Stimulated activated naive B cell treated with anti-CD40 and anti-IgM and Interleukin-4, amounts not matched to agents 10 μg/mL and 1 μg/mL and 100 μg/mL, for 72 hours (primary cell): ENCODE results near the gene CPO.

Experiments
- ATAC-seq, 2 donors: fragments of 150-1000 bp; cut with Tn5 transposase; replicated peaks; 2 replicates each; pipeline ENCODE4 v1.10.0; 2021; ENCODE audit warnings: moderate library complexity in 1 of 2
- DNase-seq: peaks from one replicate; pipeline ENCODE4 v3.0.0; 2021
- H3K27ac Mint-ChIP-seq: one replicate; pipeline ENCODE4 v1.8.0; 2022; ENCODE audit warnings: mild to moderate bottlenecking, mixed read lengths
- H3K27me3 Mint-ChIP-seq, 2 donors: one replicate each; pipeline ENCODE4 v1.8.0; 2022; ENCODE audit warnings: mixed read lengths in 2 of 2
- H3K36me3 Mint-ChIP-seq, 2 donors: one replicate each; pipeline ENCODE4 v1.8.0; 2022; ENCODE audit warnings: mixed read lengths in 2 of 2, mild to moderate bottlenecking in 1 of 2
- H3K4me1 Mint-ChIP-seq, 2 donors: one replicate each; pipeline ENCODE4 v1.8.0; 2022; ENCODE audit warnings: mixed read lengths in 2 of 2, mild to moderate bottlenecking in 1 of 2
- H3K4me3 Mint-ChIP-seq, 2 donors: one replicate each; pipeline ENCODE4 v1.8.0; 2022; ENCODE audit warnings: mild to moderate bottlenecking in 2 of 2, mixed read lengths in 2 of 2, moderate library complexity in 1 of 2
- H3K9me3 Mint-ChIP-seq, 2 donors: one replicate each; pipeline ENCODE4 v1.8.0; 2022; ENCODE audit warnings: mixed read lengths in 2 of 2, mild to moderate bottlenecking in 1 of 2

CPO gene

DNA sequence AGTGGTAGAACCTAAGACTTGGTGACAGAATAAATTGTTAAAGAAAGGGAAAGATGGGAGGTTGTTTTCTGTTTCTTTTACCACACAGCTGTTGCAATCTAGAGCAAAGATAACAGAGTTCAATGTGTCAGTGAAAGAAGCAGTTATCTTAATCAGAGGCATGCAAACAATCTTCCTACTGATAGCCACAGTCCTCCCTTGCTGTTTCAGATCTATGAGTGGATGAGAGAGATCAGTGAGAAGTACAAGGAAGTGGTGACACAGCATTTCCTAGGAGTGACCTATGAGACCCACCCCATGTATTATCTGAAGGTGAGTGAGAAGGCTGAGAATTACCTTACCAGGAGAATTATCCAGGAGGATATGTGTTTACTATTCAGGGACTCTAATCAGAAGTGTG lies 15.9 kb downstream of the CPO start:
- no peaks in the 10 kb centered on the region for H3K4me1 Mint-ChIP-seq
- H3K36me3 Mint-ChIP-seq, result peaks cover 3 to 9% of the 10 kb centered on the region in 2 donors
- no peak overlapping the region for H3K27ac Mint-ChIP-seq
- DNase-seq (no peak), ATAC-seq (no peak)
- H3K4me3 Mint-ChIP-seq, result no peak overlapping the region
- H3K9me3 Mint-ChIP-seq, result peaks cover 19 to 20% of the 10 kb centered on the region in 2 donors
- H3K27me3 Mint-ChIP-seq, result peaks cover 0 to 4% of the 10 kb centered on the region in 2 donors

GRCh38 chr2:206958261-206958660 lies 18.9 kb downstream of the CPO start:
- no peak for DNase-seq
- Mint-ChIP-seq H3K4me1 (no peaks in the 10 kb centered on the region), H3K27ac (no peak overlapping the region), H3K4me3 (no peak overlapping the region), H3K27me3 (peaks cover 0 to 6% of the 10 kb centered on the region in 2 donors), H3K36me3 (peaks cover 3 to 12% of the 10 kb centered on the region in 2 donors), H3K9me3 (peaks cover 11 to 13% of the 10 kb centered on the region in 2 donors)
- ATAC-seq, result no peak

DNA sequence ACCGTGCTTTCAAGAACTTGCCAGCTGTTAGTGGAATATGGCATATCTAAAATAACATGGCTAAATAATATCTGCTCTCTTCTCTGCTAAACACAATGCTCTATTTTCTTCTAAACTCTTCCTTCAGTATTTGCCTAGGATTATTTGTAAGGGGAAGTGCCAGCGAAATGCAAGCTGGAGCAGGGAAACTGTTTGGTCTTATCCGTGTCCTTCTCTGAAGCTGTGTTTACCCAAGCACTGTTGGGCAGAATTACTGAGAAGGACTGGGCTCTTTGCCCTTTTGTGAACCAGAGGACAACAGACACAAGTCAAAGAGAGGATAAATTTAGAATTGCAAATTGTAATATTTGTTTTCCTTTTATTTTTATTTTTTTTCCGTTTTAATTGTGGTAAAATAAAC lies 23.6 kb downstream of the CPO start:
- no peaks in the 10 kb centered on the region for H3K9me3 Mint-ChIP-seq
- no peaks in the 10 kb centered on the region for H3K4me1 Mint-ChIP-seq
- H3K27ac Mint-ChIP-seq, result no peak overlapping the region
- no peak for ATAC-seq
- peaks cover 0 to 9% of the 10 kb centered on the region in 2 donors for H3K36me3 Mint-ChIP-seq
- no peak for DNase-seq
- H3K4me3 Mint-ChIP-seq, result no peak overlapping the region
- peaks cover 0 to 11% of the 10 kb centered on the region in 2 donors for H3K27me3 Mint-ChIP-seq

- Mint-ChIP-seq H3K4me3 (no peak overlapping the region), H3K27ac (no peak overlapping the region), H3K9me3 (no peaks in the 10 kb centered on the region), H3K27me3 (peaks cover 0 to 12% of the 10 kb centered on the region in 2 donors), H3K36me3 (peaks cover 0 to 5% of the 10 kb centered on the region in 2 donors), H3K4me1 (no peaks in the 10 kb centered on the region)
- DNase-seq (no peak), ATAC-seq (peak; percentile 33 to 36)
These were observed 29.1 kb downstream of the CPO start for GRCh38 chr2:206968134-206969086.

GRCh38 chr2:206969192-206969591 lies 29.9 kb downstream of the CPO start:
- DNase-seq (no peak), ATAC-seq (no peak)
- peaks cover 4 to 12% of the 10 kb centered on the region in 2 donors for H3K27me3 Mint-ChIP-seq
- peaks cover 0 to 1% of the 10 kb centered on the region in 2 donors for H3K36me3 Mint-ChIP-seq
- H3K4me3 Mint-ChIP-seq, result no peak overlapping the region
- no peaks in the 10 kb centered on the region for H3K4me1 Mint-ChIP-seq
- H3K27ac Mint-ChIP-seq, result no peak overlapping the region
- H3K9me3 Mint-ChIP-seq, result no peaks in the 10 kb centered on the region

- Mint-ChIP-seq H3K27ac (no peak overlapping the region), H3K9me3 (peaks cover 4% of the 10 kb centered on the region in 2 donors), H3K36me3 (peaks cover 0 to 4% of the 10 kb centered on the region in 2 donors), H3K27me3 (peaks cover 7 to 19% of the 10 kb centered on the region in 2 donors), H3K4me3 (no peak overlapping the region), H3K4me1 (no peaks in the 10 kb centered on the region)
- DNase-seq, result no peak
- no peak for ATAC-seq
These were observed 31.5 kb downstream of the CPO start for GRCh38 chr2:206970589-206971360.

GRCh38 chr2:206971805-206972204 lies 32.5 kb downstream of the CPO start:
- Mint-ChIP-seq H3K4me1 (no peaks in the 10 kb centered on the region), H3K9me3 (peaks cover 4% of the 10 kb centered on the region in 2 donors), H3K27ac (no peak overlapping the region), H3K27me3 (peaks cover 7 to 16% of the 10 kb centered on the region in 2 donors), H3K36me3 (peaks cover 0 to 4% of the 10 kb centered on the region in 2 donors), H3K4me3 (no peak overlapping the region)
- DNase-seq (no peak), ATAC-seq (no peak)

GRCh38 chr2:206974551-206974950 lies 35.2 kb downstream of the CPO start:
- no peak for ATAC-seq
- Mint-ChIP-seq H3K9me3 (peaks cover 4% of the 10 kb centered on the region in 2 donors), H3K36me3 (peaks cover 0 to 4% of the 10 kb centered on the region in 2 donors), H3K27me3 (peaks cover 12 to 28% of the 10 kb centered on the region in 2 donors), H3K4me3 (no peak overlapping the region), H3K4me1 (no peaks in the 10 kb centered on the region), H3K27ac (no peak overlapping the region)
- DNase-seq, result no peak

DNA sequence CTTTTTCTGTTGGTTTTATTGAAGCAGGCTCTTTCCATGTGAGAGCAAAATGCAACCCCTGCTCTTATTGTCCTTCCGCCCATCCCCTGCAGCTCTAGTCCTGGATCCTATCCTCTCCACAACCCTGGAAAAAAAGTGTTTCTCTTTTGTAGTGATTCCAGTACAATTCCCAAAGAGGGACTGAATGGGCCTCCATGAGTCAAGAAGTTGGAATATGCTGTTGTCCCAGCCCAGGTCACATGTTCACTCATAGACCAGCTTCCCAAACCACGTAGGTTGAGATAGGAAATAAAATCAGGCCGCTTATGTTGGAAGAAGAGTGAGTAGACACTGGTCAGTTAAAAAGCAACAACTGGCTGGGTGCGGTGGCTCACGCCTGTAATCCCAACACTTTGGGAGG lies 39.4 kb downstream of the CPO start:
- H3K4me1 Mint-ChIP-seq, result no peaks in the 10 kb centered on the region
- peaks cover 12 to 21% of the 10 kb centered on the region in 2 donors for H3K27me3 Mint-ChIP-seq
- H3K36me3 Mint-ChIP-seq, result peaks cover 0 to 4% of the 10 kb centered on the region in 2 donors
- peaks cover 4% of the 10 kb centered on the region in 2 donors for H3K9me3 Mint-ChIP-seq
- H3K27ac Mint-ChIP-seq, result no peak overlapping the region
- no peak overlapping the region for H3K4me3 Mint-ChIP-seq
- no peak for ATAC-seq
- DNase-seq, result no peak

DNA sequence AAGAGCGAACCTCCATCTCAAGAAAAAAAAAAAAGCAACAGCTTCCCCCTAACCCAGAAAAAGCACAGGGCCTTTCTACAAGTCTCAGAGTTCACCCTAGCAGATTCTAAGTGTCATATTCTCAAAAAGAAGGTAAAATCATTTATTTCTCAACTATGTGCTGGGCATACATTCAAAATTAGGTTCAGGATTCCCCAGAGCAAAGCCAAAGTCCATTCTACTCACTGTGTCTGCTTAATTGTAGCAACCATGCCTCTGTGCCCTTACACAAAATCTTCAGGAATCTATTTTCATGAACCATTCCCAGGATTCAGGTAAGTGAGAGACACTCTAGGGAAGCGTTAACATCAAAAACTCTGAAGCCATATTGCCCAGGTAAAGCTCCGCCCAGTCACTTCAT lies 40.0 kb downstream of the CPO start:
- peaks cover 4% of the 10 kb centered on the region in 2 donors for H3K9me3 Mint-ChIP-seq
- H3K36me3 Mint-ChIP-seq, result peaks cover 0 to 4% of the 10 kb centered on the region in 2 donors
- no peak for DNase-seq
- no peak overlapping the region for H3K27ac Mint-ChIP-seq
- H3K27me3 Mint-ChIP-seq, result peaks cover 8 to 21% of the 10 kb centered on the region in 2 donors
- H3K4me3 Mint-ChIP-seq, result no peak overlapping the region
- ATAC-seq, result no peak
- H3K4me1 Mint-ChIP-seq, result no peaks in the 10 kb centered on the region

DNA sequence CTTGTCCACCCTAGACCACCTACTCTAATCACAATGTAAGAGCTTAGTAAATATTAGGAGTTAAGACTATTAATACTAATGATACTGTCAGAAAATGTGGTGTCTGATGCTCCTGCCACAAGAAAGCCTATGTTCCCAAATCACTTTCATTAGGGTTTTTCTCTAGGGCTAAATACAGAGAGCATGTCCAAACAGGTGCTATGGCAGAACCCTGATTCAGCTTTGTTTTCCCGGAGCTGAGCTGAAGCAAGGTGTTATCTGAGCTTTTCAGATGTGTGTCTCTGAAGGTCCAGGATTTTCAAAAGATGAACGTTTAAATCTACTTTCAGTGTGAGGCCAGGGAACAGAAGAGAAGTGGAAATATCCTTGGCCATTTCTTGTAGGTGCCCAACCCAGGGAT lies 40.6 kb downstream of the CPO start:
- no peak for DNase-seq
- Mint-ChIP-seq H3K9me3 (peaks cover 4% of the 10 kb centered on the region in 2 donors), H3K27ac (no peak overlapping the region), H3K36me3 (peaks cover 0 to 4% of the 10 kb centered on the region in 2 donors), H3K4me1 (no peaks in the 10 kb centered on the region), H3K4me3 (no peak overlapping the region), H3K27me3 (peaks cover 8 to 21% of the 10 kb centered on the region in 2 donors)
- no peak for ATAC-seq

GRCh38 chr2:206980413-206980812 lies 41.1 kb downstream of the CPO start:
- Mint-ChIP-seq H3K4me1 (no peaks in the 10 kb centered on the region), H3K27ac (no peak overlapping the region), H3K9me3 (peaks cover 2 to 3% of the 10 kb centered on the region in 2 donors), H3K36me3 (peaks cover 0 to 2% of the 10 kb centered on the region in 2 donors), H3K4me3 (no peak overlapping the region), H3K27me3 (peaks cover 6 to 18% of the 10 kb centered on the region in 2 donors)
- no peak for DNase-seq
- no peak for ATAC-seq

- Mint-ChIP-seq H3K4me3 (no peak overlapping the region), H3K27me3 (peaks cover 5 to 14% of the 10 kb centered on the region in 2 donors), H3K27ac (no peak overlapping the region), H3K36me3 (no peaks in the 10 kb centered on the region), H3K9me3 (no peaks in the 10 kb centered on the region), H3K4me1 (no peaks in the 10 kb centered on the region)
- ATAC-seq (no peak), DNase-seq (no peak)
These were observed 41.9 kb downstream of the CPO start for GRCh38 chr2:206981086-206981674.

DNA sequence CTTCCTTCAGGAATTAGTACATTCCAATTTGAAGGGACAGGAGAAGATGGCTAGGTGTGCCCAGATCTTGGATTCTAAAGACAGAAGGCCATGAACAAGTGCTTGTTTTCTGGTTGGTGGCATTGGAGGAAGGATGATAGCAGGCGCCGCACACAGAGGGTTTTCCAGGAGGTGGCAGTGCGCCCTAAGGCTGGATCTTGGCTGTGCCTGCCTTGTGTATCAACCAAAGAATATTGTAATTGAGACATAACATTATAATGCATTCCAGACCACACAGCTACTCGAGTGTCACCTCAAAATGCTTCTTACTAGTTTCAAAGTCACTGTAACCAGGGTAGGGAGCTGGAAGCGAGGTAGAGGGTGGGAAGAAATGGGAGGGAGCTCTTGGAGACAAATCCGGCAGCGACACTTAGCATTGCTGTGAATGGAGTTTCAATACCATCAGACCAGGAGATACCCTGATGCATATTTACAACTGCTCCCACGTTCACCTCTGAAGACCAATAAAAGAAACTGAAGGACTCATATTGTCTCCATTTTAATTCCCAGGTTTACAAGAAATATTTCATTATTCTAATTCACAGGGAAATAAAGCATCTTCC lies 42.5 kb downstream of the CPO start:
- peak; percentile 64 to 68 for ATAC-seq
- H3K27me3 Mint-ChIP-seq, result peaks cover 5 to 14% of the 10 kb centered on the region in 2 donors
- H3K36me3 Mint-ChIP-seq, result no peaks in the 10 kb centered on the region
- H3K9me3 Mint-ChIP-seq, result no peaks in the 10 kb centered on the region
- DNase-seq, result no peak
- H3K4me1 Mint-ChIP-seq, result no peaks in the 10 kb centered on the region
- no peak overlapping the region for H3K4me3 Mint-ChIP-seq
- no peak overlapping the region for H3K27ac Mint-ChIP-seq
